ENCODE data around the gene HNF1B.

GRCh38 chr17:37720989-37721388 is 23.9 kb downstream of the HNF1B start:
- TF ChIP-seq CTCF (IDR thresholded peaks at IDR 0.05) (no peak), POLR2A (IDR thresholded peaks at IDR 0.05) (no peak)

All from lower leg skin (tissue), 3 donors.